H1 (cell line): Measurements from ENCODE around the gene LRRC14B.
"Not testable (repeated sequence)": the region's sequence is repeated elsewhere in the genome, so short reads cannot be mapped to it uniquely, and the experiment has no call there.

Experiments used
- EZH2 ChIP-seq: fragments of 200-600 bp; sonication (generic); IDR thresholded peaks from 2 replicates; pipeline ENCODE4 v1.7.1; 2012; ENCODE audit warnings: low read depth, mild to moderate bottlenecking, moderate library complexity, low read length, inconsistent platforms; ENCODE audit not compliant: severe bottlenecking
- JUN ChIP-seq: IDR thresholded peaks from 2 replicates; pipeline ENCODE4 v1.6.1; 2011; ENCODE audit warnings: low read depth, mild to moderate bottlenecking, improper control_type of control experiment, low read length

DNA sequence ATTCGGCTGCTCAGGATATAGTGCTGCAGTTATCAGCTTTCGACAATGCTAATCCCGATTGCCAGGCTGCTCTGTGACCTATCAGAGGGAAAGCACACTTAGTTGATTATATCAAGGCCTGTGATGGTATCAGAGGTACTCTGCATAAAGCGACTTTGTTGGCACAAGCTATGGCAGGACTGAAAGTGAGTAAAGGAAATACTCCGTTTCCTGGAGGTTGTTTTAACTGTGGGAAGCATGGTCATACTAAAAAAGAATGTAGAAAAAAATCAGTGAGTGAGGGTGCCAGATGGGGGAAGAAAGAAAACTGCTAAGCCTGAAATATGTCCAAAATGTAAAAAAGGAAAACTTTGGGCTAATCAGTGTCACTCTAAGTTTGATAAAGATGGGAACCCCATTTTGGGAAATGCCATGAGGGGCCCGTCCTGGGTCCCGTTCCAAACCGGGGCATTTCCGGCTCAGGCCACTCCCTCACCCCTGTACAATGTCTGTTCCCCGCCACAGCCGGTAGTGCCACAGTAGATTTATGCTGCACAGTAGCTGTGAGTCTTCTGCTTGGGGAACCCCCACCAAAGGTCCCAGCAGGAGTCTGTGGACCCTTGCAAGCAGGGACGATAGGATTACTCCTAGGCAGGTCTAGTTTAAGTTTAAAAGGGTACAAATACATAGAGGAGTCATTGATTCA is 52.5 kb downstream of the LRRC14B start:
- not testable (repeated sequence) for TF ChIP-seq JUN, EZH2
